Rectal smooth muscle tissue (tissue), 1 donor: ENCODE results near the gene SEC14L3.
"Not testable (repeated sequence)": the region's sequence is repeated elsewhere in the genome, so short reads cannot be mapped to it uniquely, and the experiment has no call there.

Source experiments
- H3K27ac ChIP-seq: one replicate; pipeline ENCODE4 v1.7.0; 2013; ENCODE audit warnings: low read depth, low read length, inconsistent platforms
- H3K27me3 ChIP-seq: one replicate; pipeline ENCODE4 v1.7.0; 2013; ENCODE audit warnings: low read length; ENCODE audit not compliant: control insufficient read depth, insufficient read depth
- H3K36me3 ChIP-seq: one replicate; pipeline ENCODE4 v1.7.0; 2013; ENCODE audit warnings: low read length; ENCODE audit not compliant: control insufficient read depth, insufficient read depth
- H3K4me1 ChIP-seq: one replicate; pipeline ENCODE4 v1.7.0; 2013; ENCODE audit warnings: low read length; ENCODE audit not compliant: control insufficient read depth, insufficient read depth
- H3K4me3 ChIP-seq: one replicate; pipeline ENCODE4 v1.7.0; 2013; ENCODE audit warnings: low read length
- H3K9ac ChIP-seq: one replicate; pipeline ENCODE4 v1.7.0; 2013; ENCODE audit warnings: low read length

Gene SEC14L3

GRCh38 chr22:30453731-30454510 lies 17.9 kb downstream of the SEC14L3 start:
- H3K27me3 ChIP-seq, result peaks cover 5% of the 10 kb centered on the region
- no peaks in the 10 kb centered on the region for H3K36me3 ChIP-seq
- H3K9ac ChIP-seq, result no peak overlapping the region
- no peak overlapping the region for H3K27ac ChIP-seq
- H3K4me3 ChIP-seq, result no peak overlapping the region
- no peaks in the 10 kb centered on the region for H3K4me1 ChIP-seq

- no peak overlapping the region for H3K4me3 ChIP-seq
- H3K27me3 ChIP-seq, result peaks cover 5% of the 10 kb centered on the region
- no peak overlapping the region for H3K27ac ChIP-seq
- H3K36me3 ChIP-seq, result no peaks in the 10 kb centered on the region
- no peak overlapping the region for H3K9ac ChIP-seq
- no peaks in the 10 kb centered on the region for H3K4me1 ChIP-seq
These were observed 19.0 kb downstream of the SEC14L3 start for GRCh38 chr22:30452861-30453260.

GRCh38 chr22:30451488-30451887 lies 20.3 kb downstream of the SEC14L3 start:
- not testable (repeated sequence) for H3K27me3 ChIP-seq, H3K27ac ChIP-seq, H3K4me1 ChIP-seq, H3K36me3 ChIP-seq, H3K4me3 ChIP-seq, H3K9ac ChIP-seq

- H3K9ac ChIP-seq, result no peak overlapping the region
- H3K27me3 ChIP-seq, result peaks cover 5% of the 10 kb centered on the region
- H3K27ac ChIP-seq, result no peak overlapping the region
- H3K4me1 ChIP-seq, result no peaks in the 10 kb centered on the region
- no peak overlapping the region for H3K4me3 ChIP-seq
- no peaks in the 10 kb centered on the region for H3K36me3 ChIP-seq
These were observed 24.2 kb downstream of the SEC14L3 start for GRCh38 chr22:30447656-30448055.

- H3K27ac ChIP-seq, result no peak overlapping the region
- H3K4me1 ChIP-seq, result no peaks in the 10 kb centered on the region
- peaks cover 2% of the 10 kb centered on the region for H3K27me3 ChIP-seq
- no peak overlapping the region for H3K9ac ChIP-seq
- no peaks in the 10 kb centered on the region for H3K36me3 ChIP-seq
- no peak overlapping the region for H3K4me3 ChIP-seq
These were observed 26.2 kb downstream of the SEC14L3 start for GRCh38 chr22:30445438-30446145.

- H3K9ac ChIP-seq, result no peak overlapping the region
- no peaks in the 10 kb centered on the region for H3K4me1 ChIP-seq
- H3K36me3 ChIP-seq, result no peaks in the 10 kb centered on the region
- H3K4me3 ChIP-seq, result no peak overlapping the region
- no peaks in the 10 kb centered on the region for H3K27me3 ChIP-seq
- H3K27ac ChIP-seq, result no peak overlapping the region
These were observed 27.0 kb downstream of the SEC14L3 start for GRCh38 chr22:30444632-30445437.

GRCh38 chr22:30441088-30441487 lies 30.7 kb downstream of the SEC14L3 start:
- Histone ChIP-seq H3K36me3 (no peaks in the 10 kb centered on the region), H3K27ac (no peak overlapping the region), H3K4me3 (no peak overlapping the region), H3K9ac (no peak overlapping the region), H3K27me3 (no peaks in the 10 kb centered on the region), H3K4me1 (no peaks in the 10 kb centered on the region)

GRCh38 chr22:30439836-30440235 lies 32.0 kb downstream of the SEC14L3 start:
- no peak overlapping the region for H3K9ac ChIP-seq
- H3K27me3 ChIP-seq, result no peaks in the 10 kb centered on the region
- no peaks in the 10 kb centered on the region for H3K4me1 ChIP-seq
- H3K4me3 ChIP-seq, result no peak overlapping the region
- H3K27ac ChIP-seq, result no peak overlapping the region
- H3K36me3 ChIP-seq, result no peaks in the 10 kb centered on the region

GRCh38 chr22:30439226-30439625 lies 32.6 kb downstream of the SEC14L3 start:
- Histone ChIP-seq H3K4me3 (no peak overlapping the region), H3K36me3 (no peaks in the 10 kb centered on the region), H3K27ac (no peak overlapping the region)

GRCh38 chr22:30438559-30438958 lies 33.3 kb downstream of the SEC14L3 start:
- no peak overlapping the region for H3K9ac ChIP-seq
- H3K27ac ChIP-seq, result no peak overlapping the region
- no peaks in the 10 kb centered on the region for H3K36me3 ChIP-seq
- H3K27me3 ChIP-seq, result no peaks in the 10 kb centered on the region
- no peaks in the 10 kb centered on the region for H3K4me1 ChIP-seq
- no peak overlapping the region for H3K4me3 ChIP-seq

More at GRCh38 chr22:30439226-30439625, 32.6 kb downstream of the SEC14L3 start:
- H3K27me3 ChIP-seq, result no peaks in the 10 kb centered on the region
- H3K9ac ChIP-seq, result no peak overlapping the region
- no peaks in the 10 kb centered on the region for H3K4me1 ChIP-seq

- Histone ChIP-seq H3K36me3 (no peaks in the 10 kb centered on the region), H3K27ac (no peak overlapping the region), H3K4me3 (no peak overlapping the region), H3K9ac (no peak overlapping the region), H3K4me1 (no peaks in the 10 kb centered on the region), H3K27me3 (no peaks in the 10 kb centered on the region)
These were observed 35.6 kb downstream of the SEC14L3 start for GRCh38 chr22:30436196-30436595.

- Histone ChIP-seq H3K27ac (no peak overlapping the region), H3K4me1 (no peaks in the 10 kb centered on the region), H3K36me3 (no peaks in the 10 kb centered on the region), H3K4me3 (no peak overlapping the region), H3K9ac (no peak overlapping the region), H3K27me3 (no peaks in the 10 kb centered on the region)
These were observed 36.1 kb downstream of the SEC14L3 start for GRCh38 chr22:30435674-30436126.
